Fibroblast of skin of left biceps (primary cell): ENCODE data around the gene GPR89A.
"Not testable (repeated sequence)": the region's sequence is repeated elsewhere in the genome, so short reads cannot be mapped to it uniquely, and the experiment has no call there.

ENCODE experiments used
- DNase-seq, 2 experiments: peaks; one replicate each; pipeline ENCODE4 v3.0.0-alpha.2; 2013; ENCODE audit warnings: low read depth in 2 of 2

The GPR89A gene

DNA sequence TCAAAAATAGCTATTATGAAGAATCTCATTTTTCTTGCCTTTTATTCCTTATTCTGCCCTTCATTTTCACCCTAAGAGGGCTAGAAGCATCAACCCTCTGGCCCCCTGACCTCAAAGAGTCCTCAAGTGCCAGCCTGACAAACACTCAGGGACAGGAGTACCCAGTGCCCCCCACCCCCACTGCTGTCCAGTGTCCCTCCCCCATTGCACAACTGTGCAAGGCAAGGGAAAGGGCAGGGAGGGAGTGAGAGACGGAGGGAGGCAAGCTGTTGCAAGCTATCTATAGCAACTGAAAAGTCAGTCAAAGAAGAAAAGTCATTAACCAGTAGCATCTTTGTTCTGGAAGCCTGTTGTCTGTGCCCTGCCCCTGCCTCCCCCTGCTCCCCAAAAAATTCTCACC is 78.3 kb downstream of the GPR89A start:
- DNase-seq: not testable (repeated sequence)

- DNase-seq: no peak
Observed at GRCh38 chr1:145688328-145688727, 80.5 kb downstream of the GPR89A start.

- no peak for DNase-seq
Observed at GRCh38 chr1:145688924-145689323, 81.1 kb downstream of the GPR89A start.

- no peak for DNase-seq
Observed at GRCh38 chr1:145689922-145690321, 82.1 kb downstream of the GPR89A start.

GRCh38 chr1:145690587-145691558 is 83.1 kb downstream of the GPR89A start:
- DNase-seq: peak; percentile 36 to 40

DNA sequence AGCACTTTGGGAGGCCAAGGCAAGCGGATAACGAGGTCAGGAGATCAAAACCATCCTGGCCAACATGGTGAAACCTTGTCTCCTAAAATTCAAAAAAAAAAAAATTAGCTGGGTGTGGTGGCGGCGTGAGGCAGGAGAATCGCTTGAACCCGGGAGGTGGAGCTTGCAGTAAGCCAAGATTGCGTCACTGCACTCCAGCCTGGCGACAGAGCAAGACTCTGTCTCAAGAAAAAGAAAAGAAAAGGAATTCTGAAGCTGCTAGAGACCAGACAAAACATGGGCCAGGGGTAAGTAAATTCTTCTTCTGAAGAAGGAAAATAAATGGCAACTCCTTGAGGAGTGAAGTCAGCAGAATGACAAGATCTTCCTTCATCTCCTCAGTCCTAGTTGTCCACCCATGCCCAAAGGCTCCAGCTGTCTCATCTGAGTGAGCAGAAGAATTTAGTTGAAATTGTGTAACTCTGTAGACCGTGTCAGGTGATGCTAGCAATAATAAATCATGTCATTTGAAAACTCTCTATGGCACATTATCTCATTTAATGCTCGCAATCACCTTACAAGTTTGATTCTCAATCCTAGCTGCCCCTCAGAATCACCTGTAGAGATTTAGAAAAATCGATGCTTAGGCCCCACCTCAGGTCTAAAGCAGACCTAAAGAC is 85.1 kb downstream of the GPR89A start:
- no peak for DNase-seq

- DNase-seq: no peak
Observed at GRCh38 chr1:145695821-145696629, 88.2 kb downstream of the GPR89A start.

DNA sequence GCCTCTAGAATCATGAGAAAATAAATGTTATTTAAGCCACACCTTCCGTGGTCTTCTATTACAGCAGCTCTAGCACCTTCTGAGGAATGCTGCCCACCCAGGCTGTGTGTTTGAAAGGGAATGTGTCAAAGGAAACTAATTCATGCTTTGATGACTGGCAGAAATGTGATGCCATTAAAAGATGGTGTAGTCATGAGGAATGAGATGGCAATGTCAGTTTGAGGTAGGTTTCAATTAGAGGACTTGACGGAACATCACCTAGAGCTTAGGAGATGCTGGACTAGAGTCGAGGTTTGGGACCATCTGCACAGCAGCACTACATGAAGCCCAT is 88.8 kb downstream of the GPR89A start:
- no peak for DNase-seq

- DNase-seq: no peak
Observed at GRCh38 chr1:145701306-145701862, 93.6 kb downstream of the GPR89A start.

GRCh38 chr1:145702052-145702451 is 94.3 kb downstream of the GPR89A start:
- DNase-seq: no peak

DNA sequence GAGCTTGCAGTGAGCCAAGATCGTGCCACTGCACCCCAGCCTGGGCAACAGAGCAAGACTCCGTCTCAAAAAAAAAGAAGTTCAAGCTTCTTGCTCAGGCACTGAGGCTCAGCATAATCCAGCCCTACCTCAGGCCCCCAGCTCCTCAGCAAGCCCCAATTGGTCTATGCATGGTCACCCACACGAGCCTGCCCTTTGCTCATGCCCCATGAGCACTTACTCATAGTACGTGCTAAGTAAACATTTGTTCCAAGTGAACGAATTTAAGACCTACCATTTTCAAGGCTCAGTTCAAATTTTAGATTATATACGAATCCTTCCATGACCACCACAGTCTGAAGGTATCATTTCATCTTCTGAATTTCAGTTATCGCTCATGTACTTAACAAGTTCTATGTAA is 95.0 kb downstream of the GPR89A start:
- no peak for DNase-seq

DNA sequence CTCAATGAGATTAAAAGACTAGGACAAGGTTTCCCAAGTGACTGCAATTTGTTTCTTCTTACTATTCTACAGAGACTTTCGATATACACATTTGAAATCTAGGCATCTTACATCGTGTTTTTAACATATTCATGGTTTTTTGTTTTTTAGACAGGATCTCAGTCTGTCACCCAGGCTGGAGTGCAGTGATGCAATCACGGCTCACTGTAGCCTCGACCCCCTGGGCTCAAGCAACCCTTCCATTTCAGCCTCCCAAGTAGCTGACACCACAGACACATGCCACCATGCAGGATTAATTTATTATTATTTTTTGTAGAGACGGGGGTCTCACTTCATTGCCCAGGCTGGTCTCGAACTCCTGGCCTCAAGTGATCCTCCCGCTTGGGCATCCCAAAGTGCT is 97.8 kb downstream of the GPR89A start:
- DNase-seq: no peak

DNA sequence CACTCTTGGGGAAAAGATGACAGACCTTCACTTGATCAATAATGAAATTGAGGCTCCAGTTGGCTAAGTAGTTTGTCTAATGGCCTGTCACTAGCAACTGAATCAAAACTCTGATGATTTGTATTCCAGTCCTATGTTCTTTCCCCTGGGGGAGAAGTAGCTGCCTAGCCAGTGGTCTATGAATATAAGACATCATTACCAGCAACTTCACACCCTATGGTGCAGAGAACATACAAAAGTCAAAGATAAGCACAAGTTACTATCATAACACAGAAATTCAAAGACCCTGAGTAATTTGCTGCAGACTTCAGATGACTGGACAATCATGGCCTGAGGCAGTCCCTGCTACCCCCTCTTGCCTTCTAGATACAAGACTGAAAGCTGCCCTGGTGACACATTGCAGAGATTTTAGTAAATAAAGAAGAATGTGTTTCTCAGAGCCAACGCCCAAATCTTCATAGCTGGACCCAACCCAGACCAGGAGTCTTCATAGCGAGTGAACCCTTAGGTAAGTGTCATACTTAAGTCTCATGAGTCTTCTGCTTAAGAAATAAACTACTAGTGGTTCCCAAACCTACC is 98.4 kb downstream of the GPR89A start:
- no peak for DNase-seq

DNA sequence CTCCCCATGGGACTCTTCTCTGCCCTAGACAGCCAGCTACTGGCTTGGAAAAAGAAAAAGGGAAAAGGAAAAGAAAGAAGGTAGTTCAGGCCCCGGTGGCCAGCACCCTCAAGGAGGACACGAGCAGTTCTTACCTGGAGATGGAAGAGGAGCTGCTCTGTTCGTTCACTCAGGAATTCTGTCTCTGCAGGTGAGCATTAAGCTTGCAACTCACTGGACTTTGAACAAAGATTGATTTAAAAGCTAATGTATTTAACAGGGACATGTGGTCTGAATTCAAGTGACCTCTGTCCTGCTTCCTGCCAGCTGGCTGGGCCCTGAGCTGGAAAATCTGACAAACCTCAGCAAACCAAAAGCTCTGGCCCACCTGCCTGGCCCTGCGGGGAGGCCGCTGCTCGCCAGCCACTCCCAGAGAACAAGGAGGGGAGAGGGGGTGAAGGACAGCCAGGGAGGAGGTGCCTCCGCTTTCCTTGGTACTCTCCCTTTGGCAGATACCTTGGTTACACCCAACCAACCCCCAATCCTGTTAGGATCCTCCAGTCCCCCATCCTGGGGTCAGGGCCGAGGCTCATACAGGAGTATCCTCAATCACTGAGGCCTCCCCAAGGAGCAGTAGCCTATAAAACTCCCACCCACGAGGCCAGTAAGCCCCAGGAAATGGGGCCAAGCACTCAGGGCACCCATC is 99.5 kb downstream of the GPR89A start, which contains the start of gene PDZK1:
PDZK1 (minus strand) TSS at position 186 of the 685 bp plus-strand sequence. CDS start 19,347 bp downstream, outside the sequence.
- no peak for DNase-seq

GRCh38 chr1:145708063-145708462 is 100.3 kb downstream of the GPR89A start:
- no peak for DNase-seq

GRCh38 chr1:145710291-145711027 is 102.7 kb downstream of the GPR89A start:
- no peak for DNase-seq

DNA sequence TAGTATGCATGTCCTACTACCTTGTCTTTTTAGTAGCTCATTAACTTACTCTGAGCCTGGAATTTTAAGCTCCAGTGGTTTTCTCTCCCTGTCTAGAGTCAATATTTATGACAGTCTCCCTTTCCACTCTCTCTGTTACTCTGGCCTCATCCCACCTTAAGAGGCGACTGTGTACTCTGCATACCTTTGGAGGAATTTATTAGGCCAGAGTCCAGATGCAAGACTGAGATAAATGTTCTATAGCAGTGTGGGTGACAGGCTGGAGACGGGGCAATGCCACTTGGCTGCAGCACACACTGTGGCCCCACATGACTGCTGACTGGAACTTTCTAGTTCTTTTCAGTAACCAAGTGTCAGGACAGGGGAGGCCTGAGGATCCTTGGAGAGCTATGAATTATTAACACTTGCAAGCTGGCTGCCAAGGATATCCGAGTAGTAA is 103.4 kb downstream of the GPR89A start:
- DNase-seq: no peak

DNA sequence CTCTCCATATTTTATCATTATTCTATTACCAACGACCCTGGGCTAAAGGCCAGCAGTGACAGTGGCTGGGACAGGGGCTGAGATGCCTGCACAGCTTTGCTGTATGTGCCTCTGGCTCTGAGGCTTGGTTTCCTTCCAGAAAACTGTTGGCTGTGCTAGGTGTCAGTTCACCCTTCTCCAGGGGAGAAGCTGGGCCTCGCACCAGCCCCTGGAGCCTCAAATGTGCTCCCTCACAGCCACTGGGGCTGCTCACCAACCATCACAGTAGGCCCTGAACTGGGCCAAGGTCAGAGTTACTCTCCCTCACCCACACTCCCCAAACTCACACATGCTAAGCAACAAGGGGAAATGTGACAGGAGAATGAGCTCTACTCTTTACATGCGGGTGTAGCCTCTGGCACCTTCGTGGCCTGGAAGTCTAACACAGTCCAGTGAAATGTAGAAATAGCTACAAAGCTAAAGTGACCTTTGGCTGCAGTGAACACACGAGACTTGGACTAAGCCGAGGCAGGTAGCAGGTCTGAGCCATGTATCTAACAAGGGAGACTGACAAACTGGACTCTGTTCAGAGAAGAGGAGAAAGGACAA is 106.8 kb downstream of the GPR89A start:
- DNase-seq: no peak

DNA sequence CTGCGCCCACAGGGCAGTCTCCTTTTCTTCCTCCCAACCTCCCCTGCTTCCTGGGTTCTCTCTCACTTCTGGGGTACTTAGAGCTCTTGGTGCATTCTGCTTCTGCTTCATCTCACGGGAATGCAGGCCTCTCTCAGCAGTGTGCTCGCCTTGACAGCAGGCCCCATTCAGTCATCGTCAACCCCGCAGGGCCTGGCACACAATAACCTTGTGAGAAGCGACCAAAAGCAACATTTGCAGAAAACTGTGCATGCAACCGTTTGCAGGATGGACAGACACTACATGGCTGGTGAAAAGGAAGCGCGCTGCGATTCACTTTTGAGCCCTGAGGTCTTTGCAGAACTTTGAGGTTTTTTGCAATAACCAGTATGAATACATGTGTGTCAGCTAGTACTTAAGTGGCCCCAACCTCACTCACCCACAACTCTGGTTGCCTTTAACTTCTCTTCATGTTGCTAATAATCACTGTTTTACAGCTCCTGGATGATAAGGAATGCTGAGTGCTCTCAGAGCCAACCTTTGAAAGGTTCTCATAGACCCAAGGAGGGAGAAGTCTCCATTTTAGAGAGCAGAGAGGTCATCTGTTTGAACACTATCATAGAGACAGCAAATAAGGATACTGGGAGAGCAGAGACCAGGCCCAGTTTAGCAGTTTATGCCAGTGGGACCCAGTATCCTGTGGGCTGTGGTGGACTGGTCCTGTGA is 109.0 kb downstream of the GPR89A start:
- DNase-seq: no peak
